ENCODE data around the gene MAPT.
"Not testable (repeated sequence)": the region's sequence is repeated elsewhere in the genome, so short reads cannot be mapped to it uniquely, and the experiment has no call there.

Gene MAPT

GRCh38 chr17:45934044-45934979 is 40.0 kb downstream of the MAPT start:
- DNase-seq (ENCODE audit: insufficient read length) (no peak), FAIRE-seq (no peak)
- TF ChIP-seq POLR2A (IDR thresholded peaks at IDR 0.05; ENCODE audit: low read depth, low read length) (no peak), TAF1 (IDR thresholded peaks at IDR 0.05; ENCODE audit: borderline replicate concordance, low read depth, low read length) (no peak), POLR2AphosphoS5 (IDR thresholded peaks at IDR 0.05; ENCODE audit: low read depth, low read length) (no peak)

- DNase-seq (ENCODE audit: insufficient read length) (no peak), FAIRE-seq (no peak)
- TF ChIP-seq POLR2AphosphoS5 (IDR thresholded peaks at IDR 0.05; ENCODE audit: low read depth, low read length): no peak
- TF ChIP-seq TAF1 (IDR thresholded peaks at IDR 0.05; ENCODE audit: borderline replicate concordance, low read depth, low read length): no peak
- TF ChIP-seq POLR2A (IDR thresholded peaks at IDR 0.05; ENCODE audit: low read depth, low read length): no peak
Observed at GRCh38 chr17:45935197-45935709, 40.9 kb downstream of the MAPT start.

GRCh38 chr17:45935710-45936509 is 41.6 kb downstream of the MAPT start:
- FAIRE-seq (no peak), DNase-seq (ENCODE audit: insufficient read length) (no peak)
- no peak for TF ChIP-seq POLR2A (IDR thresholded peaks at IDR 0.05; ENCODE audit: low read depth, low read length)
- no peak for TF ChIP-seq POLR2AphosphoS5 (IDR thresholded peaks at IDR 0.05; ENCODE audit: low read depth, low read length)
- no peak for TF ChIP-seq TAF1 (IDR thresholded peaks at IDR 0.05; ENCODE audit: borderline replicate concordance, low read depth, low read length)

GRCh38 chr17:45936610-45937009 is 42.3 kb downstream of the MAPT start:
- FAIRE-seq (no peak), DNase-seq (ENCODE audit: insufficient read length) (no peak)
- TF ChIP-seq TAF1 (IDR thresholded peaks at IDR 0.05; ENCODE audit: borderline replicate concordance, low read depth, low read length) (no peak), POLR2A (IDR thresholded peaks at IDR 0.05; ENCODE audit: low read depth, low read length) (no peak), POLR2AphosphoS5 (IDR thresholded peaks at IDR 0.05; ENCODE audit: low read depth, low read length) (no peak)

DNA sequence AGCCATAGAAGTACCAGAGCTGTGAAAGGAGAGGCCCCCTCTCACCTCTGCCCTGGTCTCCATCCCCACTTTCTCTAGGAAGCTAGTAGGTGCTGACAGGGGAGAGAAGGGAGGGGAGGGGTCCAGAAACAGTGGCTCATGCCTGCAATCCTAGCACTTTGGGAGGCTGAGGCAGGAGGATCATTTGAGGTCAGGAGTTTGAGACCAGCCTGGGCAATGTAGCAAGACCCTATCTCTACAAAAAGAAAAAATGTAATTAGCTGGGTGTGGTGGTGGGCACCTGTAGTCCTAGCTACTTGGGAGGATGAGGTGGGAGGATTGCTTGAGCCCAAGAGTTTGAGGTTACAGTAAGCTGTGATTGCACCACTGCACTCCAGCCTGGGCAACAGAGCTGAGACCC is 42.8 kb downstream of the MAPT start:
- not testable (repeated sequence) for DNase-seq (ENCODE audit: insufficient read length); FAIRE-seq

GRCh38 chr17:45939395-45939794 is 45.0 kb downstream of the MAPT start:
- FAIRE-seq (no peak), DNase-seq (ENCODE audit: insufficient read length) (no peak)
- TF ChIP-seq POLR2AphosphoS5 (IDR thresholded peaks at IDR 0.05; ENCODE audit: low read depth, low read length): no peak
- TF ChIP-seq TAF1 (IDR thresholded peaks at IDR 0.05; ENCODE audit: borderline replicate concordance, low read depth, low read length): no peak
- TF ChIP-seq POLR2A (IDR thresholded peaks at IDR 0.05; ENCODE audit: low read depth, low read length): no peak

- no peak for DNase-seq (ENCODE audit: insufficient read length)
- no peak for FAIRE-seq
- TF ChIP-seq POLR2A (IDR thresholded peaks at IDR 0.05; ENCODE audit: low read depth, low read length): no peak
Observed at GRCh38 chr17:45940293-45940692, 45.9 kb downstream of the MAPT start.

- TF ChIP-seq POLR2A (IDR thresholded peaks at IDR 0.05; ENCODE audit: low read depth, low read length) (no peak), TAF1 (IDR thresholded peaks at IDR 0.05; ENCODE audit: borderline replicate concordance, low read depth, low read length) (no peak), POLR2AphosphoS5 (IDR thresholded peaks at IDR 0.05; ENCODE audit: low read depth, low read length) (no peak)
- no peak for DNase-seq (ENCODE audit: insufficient read length)
- no peak for FAIRE-seq
Observed at GRCh38 chr17:45940826-45941225, 46.5 kb downstream of the MAPT start.

- TF ChIP-seq POLR2A (IDR thresholded peaks at IDR 0.05; ENCODE audit: low read depth, low read length): no peak
- TF ChIP-seq TAF1 (IDR thresholded peaks at IDR 0.05; ENCODE audit: borderline replicate concordance, low read depth, low read length): no peak
- no peak for TF ChIP-seq POLR2AphosphoS5 (IDR thresholded peaks at IDR 0.05; ENCODE audit: low read depth, low read length)
- DNase-seq (ENCODE audit: insufficient read length): no peak
- no peak for FAIRE-seq
Observed at GRCh38 chr17:45941395-45941794, 47.0 kb downstream of the MAPT start.

DNA sequence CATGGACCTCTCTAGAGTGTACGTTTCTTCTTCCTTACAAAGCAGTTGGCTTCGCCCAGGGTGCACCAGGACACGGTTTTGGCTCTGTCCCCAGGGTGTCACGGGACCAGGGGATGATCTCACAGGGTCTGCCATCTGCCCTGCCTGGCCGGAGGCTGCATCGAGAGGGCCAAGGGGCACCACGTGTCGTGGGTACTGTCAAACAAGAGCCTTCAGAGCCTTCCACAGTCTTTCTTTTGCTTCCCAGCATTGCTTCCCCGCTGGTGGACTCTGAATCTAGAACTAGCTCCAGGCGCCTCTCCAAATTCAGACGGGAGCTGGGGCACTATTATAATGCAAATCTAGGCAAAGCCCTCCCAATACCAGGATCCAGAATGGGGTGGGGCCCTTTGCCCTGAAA is 47.9 kb downstream of the MAPT start:
- TF ChIP-seq POLR2A (IDR thresholded peaks at IDR 0.05; ENCODE audit: low read depth, low read length) (no peak), TAF1 (IDR thresholded peaks at IDR 0.05; ENCODE audit: borderline replicate concordance, low read depth, low read length) (no peak), POLR2AphosphoS5 (IDR thresholded peaks at IDR 0.05; ENCODE audit: low read depth, low read length) (no peak)
- no peak for FAIRE-seq
- no peak for DNase-seq (ENCODE audit: insufficient read length)

- no peak for TF ChIP-seq POLR2AphosphoS5 (IDR thresholded peaks at IDR 0.05; ENCODE audit: low read depth, low read length)
- no peak for TF ChIP-seq POLR2A (IDR thresholded peaks at IDR 0.05; ENCODE audit: low read depth, low read length)
- no peak for TF ChIP-seq TAF1 (IDR thresholded peaks at IDR 0.05; ENCODE audit: borderline replicate concordance, low read depth, low read length)
- DNase-seq (ENCODE audit: insufficient read length): no peak
Observed at GRCh38 chr17:45946841-45947256, 52.5 kb downstream of the MAPT start.

DNA sequence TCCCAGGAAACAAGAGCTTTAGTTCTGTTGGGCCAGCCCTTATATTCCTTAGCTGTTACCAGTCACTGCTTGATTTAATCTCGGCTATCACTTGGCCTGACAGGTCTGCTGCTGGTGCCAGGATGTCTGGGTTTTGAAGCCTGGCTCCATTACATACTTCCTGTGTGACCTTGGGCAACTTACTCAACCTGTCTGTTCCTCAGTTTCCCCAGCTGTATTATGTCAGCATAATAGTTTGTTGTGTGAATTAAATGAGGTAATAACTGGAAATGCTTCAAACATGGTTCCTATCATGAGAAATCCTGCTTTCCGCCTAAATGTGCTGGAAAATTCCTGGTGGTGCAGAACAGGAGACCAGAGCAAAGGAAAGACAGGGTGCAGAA is 54.1 kb downstream of the MAPT start:
- no peak for FAIRE-seq

More at GRCh38 chr17:45946841-45947256, 52.5 kb downstream of the MAPT start:
- no peak for FAIRE-seq

More for the DNA sequence above, 54.1 kb downstream of the MAPT start:
- no peak for TF ChIP-seq TAF1 (IDR thresholded peaks at IDR 0.05; ENCODE audit: borderline replicate concordance, low read depth, low read length)
- no peak for TF ChIP-seq POLR2AphosphoS5 (IDR thresholded peaks at IDR 0.05; ENCODE audit: low read depth, low read length)
- TF ChIP-seq POLR2A (IDR thresholded peaks at IDR 0.05; ENCODE audit: low read depth, low read length): no peak
- DNase-seq (ENCODE audit: insufficient read length): no peak
